Esophagus muscularis mucosa (tissue), 4 donors: Measurements from ENCODE around the gene BICRA. TPM values are rescaled to one million over a fixed set of nuclear protein-coding genes. Genes with fewer than 3 reads are reported as not detected.

Experiments used
- DNase-seq: peaks from one replicate; pipeline ENCODE4 v3.0.0-alpha.2; 2017; ENCODE audit errors: extremely low spot score
- H3K27ac ChIP-seq, 4 donors: fragments of 200-600 bp; sonication (generic); replicated peaks in 1 of 4; 1 replicate in 3 of 4; 2 replicates in 1 of 4; pipeline ENCODE4 v1.5.1; 2016 to 2019; ENCODE audit warnings: mild to moderate bottlenecking in 1 of 4
- H3K27me3 ChIP-seq, 4 donors: fragments of 200-600 bp; sonication (generic); one replicate each; pipeline versions ENCODE4 v1.5.1 to v1.6.0; 2016 to 2019
- H3K36me3 ChIP-seq, 4 donors: fragments of 200-600 bp; sonication (generic); one replicate each; pipeline ENCODE4 v1.5.1; 2016 to 2019
- H3K4me1 ChIP-seq, 4 donors: fragments of 200-600 bp; sonication (generic); one replicate each; pipeline ENCODE4 v1.5.1; 2016 to 2019
- H3K4me3 ChIP-seq, 4 donors: fragments of 200-600 bp; sonication (generic); 1 replicate in 2 of 4; 2 replicates in 2 of 4; pipeline ENCODE4 v1.5.1; 2016 to 2019; ENCODE audit warnings: mild to moderate bottlenecking in 4 of 4, moderate library complexity in 1 of 4
- H3K9me3 ChIP-seq, 4 donors: fragments of 200-600 bp; sonication (generic); 1 replicate in 3 of 4; 2 replicates in 1 of 4; pipeline ENCODE4 v1.5.1; 2016 to 2019
- CTCF ChIP-seq, 3 experiments: fragments of 200-600 bp in 2 of 3; fragments of 450-650 bp in 1 of 3; sonication (generic) in 2 of 3; IDR thresholded peaks; one replicate each; pipeline ENCODE4 v1.5.1; 2017 to 2019; ENCODE audit warnings: antibody characterized with exemption in 3 of 3, mild to moderate bottlenecking in 2 of 3, moderate library complexity in 1 of 3
- EP300 ChIP-seq: sonication (generic); formaldehyde crosslinking; IDR thresholded peaks from one replicate; pipeline ENCODE4 v1.6.1; 2017; ENCODE audit warnings: antibody characterized with exemption
- POLR2A ChIP-seq: fragments of 450-650 bp; IDR thresholded peaks from one replicate; pipeline ENCODE4 v1.6.1; 2017; ENCODE audit warnings: antibody characterized with exemption, moderate library complexity, mild to moderate bottlenecking, low read depth
- POLR2AphosphoS5 ChIP-seq, 2 donors: sonication (generic); formaldehyde crosslinking; IDR thresholded peaks; one replicate each; pipeline ENCODE4 v1.6.1; 2017; ENCODE audit warnings: antibody characterized with exemption in 2 of 2
- whole genome bisulfite sequencing: methylation state at CpG from one replicate; pipeline ENCODE4 v1.1.5; 2018; 5-methylcytosine and 5-hydroxymethylcytosine counted together
- intact Hi-C: fragments of 100-400 bp; cut with DNase I; formaldehyde crosslinking; loops from one replicate; pipeline ENCODE4 v1.15.1; 2023
- total RNA-seq, 4 donors: library from RNA; depleted of rRNA; stranded (reverse); fragments of >200 nt; gene quantifications; one replicate each; pipeline versions ENCODE4 v1.1.0 to v1.2.1, GENCODE V29; 2016

The BICRA gene
- total RNA-seq, 4 donors from 2014 or later, result 10.9 to 15.0 (median 13.8) TPM

DNA sequence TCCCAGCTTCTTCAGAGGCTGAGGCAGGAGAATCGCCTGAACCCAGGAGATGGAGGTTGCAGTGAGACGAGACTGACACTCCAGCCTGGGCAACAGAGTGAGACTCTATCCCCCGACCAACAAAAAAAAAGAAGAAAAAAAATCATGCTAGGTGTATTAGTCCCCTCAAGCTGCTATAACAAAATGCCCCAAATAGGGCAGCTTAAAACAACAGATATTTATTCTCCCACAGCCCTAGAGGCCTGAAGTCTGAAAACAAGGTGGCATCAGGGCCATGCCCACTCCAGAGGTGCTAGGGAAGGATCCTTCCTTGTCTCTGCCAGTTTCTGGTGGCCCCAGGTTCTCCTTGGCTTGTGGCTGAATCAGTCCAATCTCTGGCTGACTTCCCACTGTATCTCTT is 95.7 kb downstream of the BICRA start:
- no peak for TF ChIP-seq CTCF (IDR thresholded peaks at IDR 0.05)
- no peak for TF ChIP-seq EP300
- no peak for TF ChIP-seq POLR2A
- TF ChIP-seq POLR2AphosphoS5 (IDR thresholded peaks at IDR 0.05), result no peak
- no peaks in the 10 kb centered on the region for H3K27me3 ChIP-seq
- peak overlapping the region; percentile 60 to 80 (median 72) for H3K27ac ChIP-seq
- DNase-seq, result no peak
- H3K36me3 ChIP-seq, result peaks cover 24 to 44% (median 42%) of the 10 kb centered on the region in 4 donors
- intact Hi-C loops, result no loop called here
- peaks cover 0 to 37% (median 12%) of the 10 kb centered on the region in 4 donors for H3K4me1 ChIP-seq
- no peaks in the 10 kb centered on the region for H3K9me3 ChIP-seq
- H3K4me3 ChIP-seq, result no peak overlapping the region
- WGBS, result 95% methylated on average over 3 of the region's 3 CpGs

- no peaks in the 10 kb centered on the region for H3K9me3 ChIP-seq
- H3K4me3 ChIP-seq, result no peak overlapping the region
- H3K36me3 ChIP-seq, result peaks cover under 1 to 18% (median 16%) of the 10 kb centered on the region in 4 donors
- peaks cover 0 to 37% (median 12%) of the 10 kb centered on the region in 4 donors for H3K4me1 ChIP-seq
- WGBS, result 44% methylated on average over 10 of the region's 22 CpGs
- intact Hi-C loops, result no loop called here
- no peaks in the 10 kb centered on the region for H3K27me3 ChIP-seq
- TF ChIP-seq POLR2A, result no peak
- TF ChIP-seq CTCF (IDR thresholded peaks at IDR 0.05), result peak; percentile 84 to 93 (median 91)
- TF ChIP-seq EP300, result no peak
- TF ChIP-seq POLR2AphosphoS5 (IDR thresholded peaks at IDR 0.05), result peak in 1 of 2 donors; percentile 48
- DNase-seq, result no peak
- H3K27ac ChIP-seq, result no peak overlapping the region
Measured at GRCh38 chr19:47707135-47707925, 98.4 kb downstream of the BICRA start.

GRCh38 chr19:47711652-47712242 is 102.8 kb downstream of the BICRA start:
- no peak overlapping the region for H3K27ac ChIP-seq
- DNase-seq, result no peak
- H3K4me3 ChIP-seq, result no peak overlapping the region
- peaks cover 0 to 3% (median 0%) of the 10 kb centered on the region in 4 donors for H3K9me3 ChIP-seq
- no peaks in the 10 kb centered on the region for H3K27me3 ChIP-seq
- peaks cover 5 to 8% (median 8%) of the 10 kb centered on the region in 4 donors for H3K36me3 ChIP-seq
- no peak for TF ChIP-seq POLR2A
- no peak for TF ChIP-seq EP300
- TF ChIP-seq CTCF (IDR thresholded peaks at IDR 0.05), result no peak
- TF ChIP-seq POLR2AphosphoS5 (IDR thresholded peaks at IDR 0.05), result no peak
- H3K4me1 ChIP-seq, result peaks cover 21 to 44% (median 37%) of the 10 kb centered on the region in 4 donors
- WGBS, result 85% methylated on average over 8 of the region's 8 CpGs
- intact Hi-C loops, result loop anchor here (5.0 kb wide), 1 partner anchor 76 kb away; no protein-coding TSS in a partner anchor

DNA sequence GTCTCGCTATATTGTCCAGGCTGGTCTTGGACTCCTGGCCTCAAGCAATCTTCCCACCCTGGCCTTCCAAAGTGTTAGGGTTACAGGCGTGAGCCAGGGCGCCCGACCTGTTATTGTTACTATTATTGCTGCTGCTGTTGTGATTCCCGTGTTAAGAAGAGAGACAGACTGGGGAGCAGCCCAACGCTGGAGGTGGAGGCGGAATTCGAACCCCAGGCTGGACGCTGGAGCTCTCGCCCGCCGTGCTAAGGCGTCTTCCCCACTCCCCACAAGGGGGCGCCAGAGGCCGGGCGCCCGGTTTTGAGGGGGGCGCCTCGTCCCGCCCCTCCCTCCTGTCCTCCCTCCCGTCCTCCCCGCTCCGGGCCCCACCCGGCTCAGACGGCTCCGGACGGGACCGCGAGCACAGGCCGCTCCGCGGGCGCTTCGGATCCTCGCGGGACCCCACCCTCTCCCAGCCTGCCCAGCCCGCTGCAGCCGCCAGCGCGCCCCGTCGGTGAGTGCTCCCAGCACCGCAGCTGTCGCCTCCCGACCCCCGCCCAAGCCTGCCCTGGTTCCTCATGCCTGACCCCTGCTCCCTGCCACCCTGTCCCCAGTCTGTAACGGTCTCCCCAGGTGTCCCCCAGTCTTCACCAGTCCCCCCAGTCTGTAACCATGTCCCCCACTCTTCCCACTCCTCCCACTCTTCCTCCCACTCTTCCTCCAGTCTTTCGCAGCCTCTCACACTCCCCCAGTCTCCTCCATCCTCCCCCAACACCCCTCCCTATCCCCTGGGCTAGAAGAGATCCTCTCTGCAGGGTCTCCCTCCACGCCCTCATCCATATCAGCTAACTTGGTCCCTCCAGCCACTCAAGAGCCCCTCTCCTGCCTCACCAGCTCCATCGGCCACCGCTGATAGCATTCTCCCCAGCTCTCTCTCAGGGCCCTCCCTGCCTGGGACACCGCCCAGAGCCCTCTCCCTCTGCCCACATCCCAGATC is 104.4 kb downstream of the BICRA start, which contains the start of gene EHD2:
EHD2 (plus strand) TSS at position 377 of the 976 bp plus-strand sequence. CDS start 3,191 bp downstream, outside the sequence.
- Histone ChIP-seq H3K36me3 (peaks cover 8 to 17% (median 16%) of the 10 kb centered on the region in 4 donors), H3K4me1 (peaks cover 37 to 53% (median 48%) of the 10 kb centered on the region in 4 donors), H3K9me3 (peaks cover 0 to 3% (median 0%) of the 10 kb centered on the region in 4 donors), H3K27ac (peak within 1 kb of the TSS; percentile 87 to 97 (median 92)), H3K27me3 (no peaks in the 10 kb centered on the region), H3K4me3 (peak within 1 kb of the TSS; percentile 70 to 95 (median 81))
- intact Hi-C loops, result loop anchor here (1.0 to 5.0 kb wide), 2 partner anchors 32 to 74 kb away; partner anchors contain the start of gene NOP53
- 3% methylated on average over 38 of the region's 52 CpGs for WGBS
- DNase-seq, result no peak
- TF ChIP-seq POLR2AphosphoS5 (IDR thresholded peaks at IDR 0.05) (peak; percentile 86 to 98), CTCF (IDR thresholded peaks at IDR 0.05) (peak; percentile 97 to 99 (median 99)), EP300 (no peak), POLR2A (peak; percentile 90)
